ENCODE measurements around the gene GDF7.

The GDF7 gene

GRCh38 chr2:20674309-20674965, 7.5 kb downstream of the GDF7 start:
- DNase-seq (ENCODE audit: low spot score) = no peak

GRCh38 chr2:20674974-20675679, 8.2 kb downstream of the GDF7 start:
- no peak for DNase-seq (ENCODE audit: low spot score)

GRCh38 chr2:20675701-20676352, 8.9 kb downstream of the GDF7 start:
- no peak for DNase-seq (ENCODE audit: low spot score)

GRCh38 chr2:20676353-20677215, 9.6 kb downstream of the GDF7 start:
- DNase-seq (ENCODE audit: low spot score) = no peak

- no peak for DNase-seq (ENCODE audit: low spot score)
Measured at GRCh38 chr2:20677301-20678085, 10.5 kb downstream of the GDF7 start.

- DNase-seq (ENCODE audit: low spot score) = no peak
Measured at GRCh38 chr2:20678086-20678395, 11.1 kb downstream of the GDF7 start.

- no peak for DNase-seq (ENCODE audit: low spot score)
Measured at GRCh38 chr2:20678780-20679179, 11.8 kb downstream of the GDF7 start.

- DNase-seq (ENCODE audit: low spot score) = no peak
Measured at GRCh38 chr2:20680744-20681375, 13.9 kb downstream of the GDF7 start.

- no peak for DNase-seq (ENCODE audit: low spot score)
Measured at GRCh38 chr2:20682167-20682920, 15.4 kb downstream of the GDF7 start.

- DNase-seq (ENCODE audit: low spot score) = no peak
Measured at GRCh38 chr2:20684581-20685063, 17.7 kb downstream of the GDF7 start.

- no peak for DNase-seq (ENCODE audit: low spot score)
Measured at GRCh38 chr2:20687260-20687832, 20.4 kb downstream of the GDF7 start.

- no peak for DNase-seq (ENCODE audit: low spot score)
Measured at GRCh38 chr2:20689428-20690264, 22.7 kb downstream of the GDF7 start.

GRCh38 chr2:20691076-20691734, 24.3 kb downstream of the GDF7 start:
- no peak for DNase-seq (ENCODE audit: low spot score)

GRCh38 chr2:20692081-20692480, 25.1 kb downstream of the GDF7 start:
- no peak for DNase-seq (ENCODE audit: low spot score)

GRCh38 chr2:20693317-20693716, 26.4 kb downstream of the GDF7 start:
- no peak for DNase-seq (ENCODE audit: low spot score)

GRCh38 chr2:20696366-20696765, 29.4 kb downstream of the GDF7 start:
- no peak for DNase-seq (ENCODE audit: low spot score)

GRCh38 chr2:20697322-20697934, 30.5 kb downstream of the GDF7 start:
- DNase-seq (ENCODE audit: low spot score) = no peak
